ENCODE measurements around the gene SYNGR3.

SYNGR3 gene

GRCh38 chr16:2039274-2040031 is 49.7 kb downstream of the SYNGR3 start:
- H3K27ac ChIP-seq (ENCODE audit: low read length) = no peak overlapping the region
- H3K36me3 ChIP-seq (ENCODE audit: insufficient read depth, low read depth, low read length) = peaks cover 7% of the 10 kb centered on the region; the same call in 1 of the 2 replicates
- no peaks in the 10 kb centered on the region for H3K4me1 ChIP-seq (ENCODE audit: insufficient read depth, low read length)
- no peaks in the 10 kb centered on the region for H3K9me3 ChIP-seq (ENCODE audit: insufficient read depth, low read depth, low read length)
- H3K9ac ChIP-seq (ENCODE audit: low read depth, low read length) = no peak overlapping the region
- no peak overlapping the region for H3K4me3 ChIP-seq (ENCODE audit: low read length)
- H3K27me3 ChIP-seq (ENCODE audit: insufficient read depth, low read length) = no peaks in the 10 kb centered on the region

- no peak overlapping the region for H3K4me3 ChIP-seq (ENCODE audit: low read length)
- H3K27me3 ChIP-seq (ENCODE audit: insufficient read depth, low read length) = no peaks in the 10 kb centered on the region
- H3K36me3 ChIP-seq (ENCODE audit: insufficient read depth, low read depth, low read length) = peaks cover 7% of the 10 kb centered on the region; the same call in 1 of the 2 replicates
- no peak overlapping the region for H3K27ac ChIP-seq (ENCODE audit: low read length)
- H3K9ac ChIP-seq (ENCODE audit: low read depth, low read length) = no peak overlapping the region
- H3K9me3 ChIP-seq (ENCODE audit: insufficient read depth, low read depth, low read length) = no peaks in the 10 kb centered on the region
- no peaks in the 10 kb centered on the region for H3K4me1 ChIP-seq (ENCODE audit: insufficient read depth, low read length)
Measured at GRCh38 chr16:2040041-2040786, 50.4 kb downstream of the SYNGR3 start.

- Histone ChIP-seq H3K4me1 (ENCODE audit: insufficient read depth, low read length) (no peaks in the 10 kb centered on the region), H3K27me3 (ENCODE audit: insufficient read depth, low read length) (no peaks in the 10 kb centered on the region), H3K9ac (ENCODE audit: low read depth, low read length) (no peak overlapping the region), H3K36me3 (ENCODE audit: insufficient read depth, low read depth, low read length) (peaks cover 7% of the 10 kb centered on the region; the same call in 1 of the 2 replicates), H3K4me3 (ENCODE audit: low read length) (no peak overlapping the region), H3K27ac (ENCODE audit: low read length) (no peak overlapping the region), H3K9me3 (ENCODE audit: insufficient read depth, low read depth, low read length) (no peaks in the 10 kb centered on the region)
Measured at GRCh38 chr16:2040787-2041522, 51.2 kb downstream of the SYNGR3 start.

GRCh38 chr16:2042171-2042985 is 52.6 kb downstream of the SYNGR3 start:
- Histone ChIP-seq H3K27me3 (ENCODE audit: insufficient read depth, low read length) (no peaks in the 10 kb centered on the region), H3K27ac (ENCODE audit: low read length) (no peak overlapping the region), H3K4me1 (ENCODE audit: insufficient read depth, low read length) (no peaks in the 10 kb centered on the region), H3K9me3 (ENCODE audit: insufficient read depth, low read depth, low read length) (no peaks in the 10 kb centered on the region), H3K4me3 (ENCODE audit: low read length) (no peak overlapping the region), H3K9ac (ENCODE audit: low read depth, low read length) (no peak overlapping the region), H3K36me3 (ENCODE audit: insufficient read depth, low read depth, low read length) (peaks cover 7% of the 10 kb centered on the region; the same call in 1 of the 2 replicates)

- Histone ChIP-seq H3K4me1 (ENCODE audit: insufficient read depth, low read length) (no peaks in the 10 kb centered on the region), H3K36me3 (ENCODE audit: insufficient read depth, low read depth, low read length) (peaks cover 7% of the 10 kb centered on the region; the same call in 1 of the 2 replicates), H3K27me3 (ENCODE audit: insufficient read depth, low read length) (no peaks in the 10 kb centered on the region), H3K4me3 (ENCODE audit: low read length) (no peak overlapping the region), H3K27ac (ENCODE audit: low read length) (no peak overlapping the region), H3K9me3 (ENCODE audit: insufficient read depth, low read depth, low read length) (no peaks in the 10 kb centered on the region), H3K9ac (ENCODE audit: low read depth, low read length) (no peak overlapping the region)
Measured at GRCh38 chr16:2042986-2043666, 53.4 kb downstream of the SYNGR3 start.

All from iPS-20b (cell line).